K562 (cell line): ENCODE data around the gene SCMH1. TPM values are rescaled to one million over a fixed set of nuclear protein-coding genes. Genes with fewer than 3 reads are reported as not detected.

ENCODE experiments used
- ATAC-seq: fragments of 200-7000 bp; cut with Tn5 transposase; 3 replicates; pipeline ENCODE4 v1.9.1; 2020; ENCODE audit warnings: moderate library complexity
- BruUV-seq: library from RNA; stranded (reverse); fragments of 400-500 nt; replicated peaks from 2 replicates; lab custom pipeline; 2021; lab: Mats Ljungman, UMichigan
- CTCF ChIA-PET: fragments of 300-600 bp; formaldehyde crosslinking; extraction: SDS; loops from one replicate; lab custom pipeline; 2021; ENCODE audit warnings: low intra/inter-chr PET ratio; lab: Yijun Ruan, JAX
- POLR2A ChIA-PET: fragments of 300-600, 350-650 bp; sonication (Branson Sonifier 250); formaldehyde crosslinking; extraction: SDS; loops from one replicate; lab custom pipeline; 2021; ENCODE audit warnings: antibody characterized with exemption, inconsistent platforms; lab: Yijun Ruan, JAX
- DNase-seq, 4 experiments: peaks; one replicate each; pipeline versions ENCODE4 v3.0.0 to v3.0.0-alpha.2; 2011 to 2018; ENCODE audit warnings: low spot score in 3 of 4, mixed read lengths in 3 of 4; ENCODE audit errors: extremely low read depth in 1 of 4
- FAIRE-seq: peaks from 2 replicates; lab custom pipeline; 2011; peaks lifted over from hg19 to GRCh38; lab: Jason Lieb, UNC
- H2AFZ ChIP-seq: 2 replicates; pipeline ENCODE4 v1.6.0; 2011; ENCODE audit warnings: low read depth, low read length, control low read depth, inconsistent platforms
- H3K27ac ChIP-seq: fragments of 200-600 bp; 3 replicates; pipeline ENCODE4 v1.8.0; 2011; ENCODE audit warnings: low read depth, mild to moderate bottlenecking, control low read depth, inconsistent platforms, low read length, moderate library complexity, mixed read lengths; ENCODE audit errors: extremely low read depth
- H3K27me3 ChIP-seq, 2 experiments: fragments of 300-600 bp in 1 of 2; 2 replicates in 1 of 2; 3 replicates in 1 of 2; pipeline versions ENCODE4 v1.6.0 to v1.8.0; 2011; ENCODE audit warnings: inconsistent platforms in 2 of 2, low read length in 2 of 2, mild to moderate bottlenecking in 1 of 2, mixed read lengths in 1 of 2, moderate library complexity in 1 of 2; ENCODE audit not compliant: control insufficient read depth in 2 of 2, insufficient read depth in 2 of 2
- H3K36me3 ChIP-seq: fragments of 300-600 bp; 3 replicates; pipeline ENCODE4 v1.8.0; 2011; ENCODE audit warnings: mild to moderate bottlenecking, low read length, inconsistent platforms; ENCODE audit not compliant: control insufficient read depth, insufficient read depth
- H3K4me1 ChIP-seq, 2 experiments: fragments of 200-600 bp in 1 of 2; replicated peaks in 1 of 2; 2 replicates in 1 of 2; 3 replicates in 1 of 2; pipeline versions ENCODE4 v1.5.1 to v1.8.0; 2011; ENCODE audit warnings: inconsistent platforms in 2 of 2, low read length in 2 of 2, mild to moderate bottlenecking in 1 of 2, mixed read lengths in 1 of 2, moderate library complexity in 1 of 2; ENCODE audit not compliant: control insufficient read depth in 2 of 2, insufficient read depth in 2 of 2
- H3K4me2 ChIP-seq: 2 replicates; pipeline ENCODE4 v1.6.1; 2011; ENCODE audit warnings: low read length, control low read depth, inconsistent platforms, mixed read lengths; ENCODE audit not compliant: insufficient read depth
- H3K4me3 ChIP-seq: fragments of 200-600 bp; sonication (generic), shearing (Covaris generic); 2 replicates; pipeline ENCODE4 v1.5.1; 2016; ENCODE audit warnings: control low read depth, inconsistent platforms
- H3K79me2 ChIP-seq: fragments of 200-600 bp; 3 replicates; pipeline ENCODE4 v1.8.0; 2011; ENCODE audit warnings: low read length, inconsistent platforms; ENCODE audit not compliant: control insufficient read depth, insufficient read depth
- H3K9ac ChIP-seq, 2 experiments: 2 replicates each; pipeline versions ENCODE4 v1.6.0 to v1.6.1; 2011; ENCODE audit warnings: low read depth in 2 of 2, low read length in 2 of 2, control low read depth in 1 of 2, inconsistent platforms in 1 of 2, mild to moderate bottlenecking in 1 of 2, mixed read lengths in 1 of 2; ENCODE audit not compliant: insufficient read depth in 1 of 2
- H3K9me1 ChIP-seq: one replicate; pipeline ENCODE4 v1.6.0; 2011; ENCODE audit warnings: inconsistent platforms, mild to moderate bottlenecking, low read length, moderate library complexity; ENCODE audit not compliant: control insufficient read depth, insufficient read depth
- H3K9me3 ChIP-seq: replicated peaks from 2 replicates; pipeline ENCODE4 v1.5.1; 2011; ENCODE audit warnings: low read depth, low read length, inconsistent platforms; ENCODE audit not compliant: control insufficient read depth, insufficient read depth
- H4K20me1 ChIP-seq: replicated peaks from 2 replicates; pipeline ENCODE4 v1.6.1; 2011; ENCODE audit warnings: low read length, inconsistent platforms, mixed read lengths; ENCODE audit not compliant: control insufficient read depth, insufficient read depth
- ARID2 ChIP-seq: fragments of 450-650 bp; IDR thresholded peaks from 2 replicates; pipeline ENCODE4 v1.6.1; 2017; ENCODE audit warnings: antibody characterized with exemption, mild to moderate bottlenecking
- DEAF1 ChIP-seq: fragments of 450-650 bp; formaldehyde crosslinking; IDR thresholded peaks from 2 replicates; pipeline ENCODE4 v1.4.0; 2020; ENCODE audit warnings: mild to moderate bottlenecking, moderate library complexity
- HCFC1 ChIP-seq: IDR thresholded peaks from 2 replicates; pipeline ENCODE4 v1.6.1; 2012; ENCODE audit warnings: low read depth, low read length, improper control_type of control experiment
- HIVEP1 ChIP-seq: fragments of 250-450 bp; sonication (Bioruptor Pico); IDR thresholded peaks from 2 replicates; pipeline ENCODE4 v1.4.0; 2020; ENCODE audit warnings: mild to moderate bottlenecking
- ID3 ChIP-seq, 2 experiments: fragments of 250-450 bp in 1 of 2; fragments of 450-650 bp in 1 of 2; sonication (Bioruptor Pico) in 1 of 2; IDR thresholded peaks; 2 replicates each; pipeline versions ENCODE4 v1.6.1 to v1.8.0; 2016 to 2021; ENCODE audit warnings: mild to moderate bottlenecking in 2 of 2, moderate library complexity in 2 of 2, missing compliant biosample characterization in 1 of 2, missing genetic modification characterization in 1 of 2
- JUND ChIP-seq, 2 experiments: IDR thresholded peaks; 2 replicates in 1 of 2; 3 replicates in 1 of 2; pipeline ENCODE4 v1.6.1; 2011; ENCODE audit warnings: borderline replicate concordance in 2 of 2, low read depth in 2 of 2, low read length in 2 of 2, improper control_type of control experiment in 1 of 2, missing biosample characterization in 1 of 2, missing genetic modification characterization in 1 of 2, missing genetic modification reagents in 1 of 2
- LCOR ChIP-seq: sonication (generic); formaldehyde crosslinking; IDR thresholded peaks from 2 replicates; pipeline ENCODE4 v1.8.0; 2022; ENCODE audit warnings: mild to moderate bottlenecking, missing genetic modification reagents
- MYC ChIP-seq, 2 experiments: fragments of 250-450 bp in 1 of 2; sonication (Bioruptor Pico) in 1 of 2; IDR thresholded peaks; 2 replicates each; pipeline versions ENCODE4 v1.5.1 to v1.6.1; 2012 to 2021; ENCODE audit warnings: low read depth in 2 of 2, borderline replicate concordance in 1 of 2, improper control_type of control experiment in 1 of 2, low read length in 1 of 2, mild to moderate bottlenecking in 1 of 2, moderate library complexity in 1 of 2
- NR3C1 ChIP-seq: sonication (generic); formaldehyde crosslinking; IDR thresholded peaks from 2 replicates; pipeline ENCODE4 v1.8.1; 2022; ENCODE audit warnings: missing genetic modification reagents
- RCOR1 ChIP-seq, 2 experiments: IDR thresholded peaks; 2 replicates each; pipeline ENCODE4 v1.6.1; 2012; ENCODE audit warnings: low read depth in 2 of 2, low read length in 2 of 2, borderline replicate concordance in 1 of 2, improper control_type of control experiment in 1 of 2
- SMC3 ChIP-seq: conservative IDR thresholded peaks from 2 replicates; pipeline ENCODE4 v1.6.1; 2011; ENCODE audit warnings: low read depth, low read length, improper control_type of control experiment; ENCODE audit not compliant: insufficient read depth
- STAG1 ChIP-seq: sonication (generic); formaldehyde crosslinking; IDR thresholded peaks from 2 replicates; pipeline ENCODE4 v1.5.0; 2020; ENCODE audit warnings: missing genetic modification reagents, borderline replicate concordance
- TFAP4 ChIP-seq: sonication (generic); formaldehyde crosslinking; IDR thresholded peaks from 2 replicates; pipeline ENCODE4 v1.8.0; 2022; ENCODE audit warnings: missing genetic modification reagents, mild to moderate bottlenecking, moderate library complexity, borderline replicate concordance
- ZBTB1 ChIP-seq: sonication (generic); formaldehyde crosslinking; IDR thresholded peaks from 2 replicates; pipeline ENCODE4 v1.8.1; 2023; ENCODE audit warnings: missing genetic modification reagents, low read depth, mild to moderate bottlenecking, borderline replicate concordance
- WGBS: fragments of 100-300 bp; shearing (Covaris generic); methylation state at CpG from one replicate; pipeline ENCODE4 v1.1.6; 2016; ENCODE audit warnings: low coverage, mixed read lengths; ENCODE audit not compliant: insufficient coverage; ENCODE audit errors: missing lambda C conversion rate; 5-methylcytosine and 5-hydroxymethylcytosine counted together
- in situ Hi-C: fragments of 300-500 bp; cut with MboI; formaldehyde crosslinking; loops from 4 replicates; pipeline ENCODE4 v1.15.0; 2018; ENCODE audit warnings: inconsistent platforms, mixed read lengths
- intact Hi-C: fragments of 100-400 bp; cut with micrococcal nuclease; formaldehyde crosslinking; loops from 2 replicates; pipeline ENCODE4 v1.14.2; 2022
- polyA plus RNA-seq, 8 experiments: library from polyadenylated mRNA; depleted of rRNA in 4 of 8; stranded (reverse) in 5 of 8; unstranded in 3 of 8; fragments of >200 nt; fragmentation: Nextera tagmentation in 2 of 8; fragmentation: Illumina TruSeq in 1 of 8; extraction: Ambion mirVana in 2 of 8; extraction: Trizol in 1 of 8; gene quantifications; 2 replicates each; pipeline versions ENCODE4 v1.2.1 to v1.2.3, GENCODE V29; 2011 to 2014; ENCODE audit warnings: inconsistent platforms in 1 of 8, missing spikeins in 1 of 8
- total RNA-seq, 7 experiments: library from RNA; depleted of rRNA in 6 of 7; stranded (reverse); fragments of >200 nt in 6 of 7; fragmentation: Illumina TruSeq in 2 of 7; extraction: Trizol in 2 of 7; gene quantifications; 2 replicates each; pipeline versions ENCODE4 v1.2.1 to v1.2.3, GENCODE V29; 2011 to 2021; ENCODE audit warnings: low replicate concordance in 1 of 7

SCMH1 gene
- total and polyA plus RNA-seq, 9 of the 15 experiments (the other 6 are each of a cell fraction or from before 2014, with no cell fraction given): 8.5 to 37.0 (median 26.8) TPM

- H3K27me3 ChIP-seq: peaks cover 20 to 24% of the 10 kb centered on the region in 2 experiments; a peak in 4 of 5 replicates
- no TSS peak for BruUV-seq
- no peak overlapping the region for H3K4me2 ChIP-seq
- H3K79me2 ChIP-seq: no peaks in the 10 kb centered on the region
- in situ Hi-C loops: loop anchor here (5.0 kb wide), 1 partner anchor 164 kb away; no protein-coding TSS in a partner anchor
- 4% methylated on average over 8 of the region's 8 CpGs for WGBS
- no peak overlapping the region for H3K27ac ChIP-seq
- H2AFZ ChIP-seq: no peak overlapping the region
- H4K20me1 ChIP-seq: peaks cover 10% of the 10 kb centered on the region; the same call in 1 of the 2 replicates
- ChIA-PET CTCF (interaction anchor here (0.7 to 2.6 kb wide), 9 partner anchors 45 to 601 kb away, joined by 3 to 29 read pairs (median 5); no protein-coding TSS in a partner anchor), POLR2A (interaction anchor here (0.7 to 1.2 kb wide), 2 partner anchors 8 to 34 kb away, joined by 3 read pairs; no protein-coding TSS in a partner anchor)
- H3K9ac ChIP-seq: no peak overlapping the region
- DNase-seq: peak; percentile 81 to 90 (median 89)
- H3K9me3 ChIP-seq: no peaks in the 10 kb centered on the region
- H3K4me1 ChIP-seq: no peaks in the 10 kb centered on the region; a peak in 1 of 5 replicates
- H3K9me1 ChIP-seq: no peaks in the 10 kb centered on the region
- peak; percentile 98 for FAIRE-seq
- intact Hi-C loops: loop anchor here (1.0 kb wide), 2 partner anchors 149 to 164 kb away; no protein-coding TSS in a partner anchor
- ATAC-seq: peak; percentile 92
- H3K36me3 ChIP-seq: no peaks in the 10 kb centered on the region
- H3K4me3 ChIP-seq: no peak overlapping the region
- TF ChIP-seq LCOR (0 out of 2 replicates have a peak, but pooled peaks have one; percentile 35), RCOR1 (IDR thresholded peaks at IDR 0.05; ENCODE audit: borderline replicate concordance in 1 of 2, low read depth in 2 of 2, low read length in 2 of 2) (peak in 1 of 2 experiments; percentile 43; a peak in 1 of 4 replicates), ZBTB1 (CRISPR knock-in tag) (0 out of 2 replicates have a peak, but pooled peaks have one; percentile 42), TFAP4 (peak; percentile 41; the same call in 1 of the 2 replicates), JUND (IDR thresholded peaks at IDR 0.05; ENCODE audit: borderline replicate concordance, low read depth, low read length) (peak; percentile 72), JUND (tag; IDR thresholded peaks at IDR 0.05; ENCODE audit: borderline replicate concordance, low read depth, low read length) (no peak; the same call in 2 of the 3 replicates), ID3 (CRISPR knock-in tag; IDR thresholded peaks at IDR 0.05) (no peak), ID3 (tag; IDR thresholded peaks at IDR 0.05) (no peak), HCFC1 (0 out of 2 replicates have a peak, but pooled peaks have one; percentile 33), ARID2 (0 out of 2 replicates have a peak, but pooled peaks have one; percentile 58), NR3C1 (no peak), MYC (IDR thresholded peaks at IDR 0.05; ENCODE audit: low read depth, low read length) (0 out of 2 replicates have a peak, but pooled peaks have one; percentile 22), MYC (CRISPR knock-in tag; IDR thresholded peaks at IDR 0.05; ENCODE audit: borderline replicate concordance, low read depth) (no peak), DEAF1 (peak; percentile 80), HIVEP1 (CRISPR knock-in tag) (no peak), SMC3 (peak; percentile 98), STAG1 (CRISPR knock-in tag) (peak; percentile 83; the same call in 1 of the 2 replicates)
These were observed 26.2 kb upstream of the SCMH1 start for GRCh38 chr1:41268154-41268770.
